NCI-H748 (cell line): ENCODE measurements around the gene CSNK2A1.
A peak's percentile ranks its signal among the peaks of the same experiment; 100 is the strongest.
"Not testable (repeated sequence)": the region's sequence is repeated elsewhere in the genome, so short reads cannot be mapped to it uniquely, and the experiment has no call there.

Source experiments
- DNase-seq: peaks from one replicate; lab custom pipeline; 2025; ENCODE audit not compliant: unreplicated experiment; lab: John Stamatoyannopoulos, UW

CSNK2A1 gene

GRCh38 chr20:543369-544152 lies at the start of gene CSNK2A1:
CSNK2A1 (minus strand) TSS chr20:543790; CDS start chr20:508551, 35,239 bp downstream.
- peak; percentile 99 for DNase-seq

- DNase-seq: no peak
These were observed 48.9 kb upstream of the CSNK2A1 start for GRCh38 chr20:592506-592905.

GRCh38 chr20:591941-592340 lies 48.4 kb upstream of the CSNK2A1 start:
- DNase-seq: no peak

GRCh38 chr20:588932-589672 lies 45.5 kb upstream of the CSNK2A1 start:
- DNase-seq: no peak

- no peak for DNase-seq
These were observed 44.9 kb upstream of the CSNK2A1 start for GRCh38 chr20:588476-588875.

GRCh38 chr20:584971-585301 lies 41.3 kb upstream of the CSNK2A1 start:
- no peak for DNase-seq

GRCh38 chr20:584161-584970 lies 40.8 kb upstream of the CSNK2A1 start:
- no peak for DNase-seq

- DNase-seq: no peak
These were observed 38.6 kb upstream of the CSNK2A1 start for GRCh38 chr20:582204-582603.

GRCh38 chr20:578940-579690 lies 35.5 kb upstream of the CSNK2A1 start:
- not testable (repeated sequence) for DNase-seq

- peak; percentile 54 for DNase-seq
These were observed 33.7 kb upstream of the CSNK2A1 start for GRCh38 chr20:577167-577791.

GRCh38 chr20:576156-576555 lies 32.6 kb upstream of the CSNK2A1 start:
- DNase-seq: peak; percentile 42

GRCh38 chr20:575230-575629 lies 31.6 kb upstream of the CSNK2A1 start:
- DNase-seq: no peak

GRCh38 chr20:574297-574942 lies 30.8 kb upstream of the CSNK2A1 start:
- no peak for DNase-seq

- DNase-seq: no peak
These were observed 30.1 kb upstream of the CSNK2A1 start for GRCh38 chr20:573414-574296.

- DNase-seq: no peak
These were observed 29.1 kb upstream of the CSNK2A1 start for GRCh38 chr20:572727-573126.

GRCh38 chr20:571754-572441 lies 28.3 kb upstream of the CSNK2A1 start:
- no peak for DNase-seq

GRCh38 chr20:568673-569415 lies 25.3 kb upstream of the CSNK2A1 start:
- no peak for DNase-seq
